Neuron (in vitro differentiated cells): ENCODE data around the gene LYPLAL1.
A peak's percentile ranks its signal among the peaks of the same experiment; 100 is the strongest.
"Not testable (repeated sequence)": the region's sequence is repeated elsewhere in the genome, so short reads cannot be mapped to it uniquely, and the experiment has no call there.

Experiments used
- H2AFZ ChIP-seq: one replicate; pipeline ENCODE4 v1.6.1; 2013; ENCODE audit warnings: low read depth, mild to moderate bottlenecking, inconsistent platforms, low read length, moderate library complexity
- H3K27me3 ChIP-seq: one replicate; pipeline ENCODE4 v1.6.1; 2013; ENCODE audit warnings: low read length; ENCODE audit not compliant: insufficient read depth
- H3K36me3 ChIP-seq: one replicate; pipeline ENCODE4 v1.6.1; 2013; ENCODE audit warnings: low read length; ENCODE audit not compliant: insufficient read depth
- H3K4me1 ChIP-seq: one replicate; pipeline ENCODE4 v1.6.1; 2013; ENCODE audit warnings: low read length; ENCODE audit not compliant: insufficient read depth
- H3K4me3 ChIP-seq: 2 replicates; pipeline ENCODE4 v1.5.1; 2013; ENCODE audit warnings: mild to moderate bottlenecking, low read length, moderate library complexity
- H3K9me3 ChIP-seq: one replicate; pipeline ENCODE4 v1.6.1; 2013; ENCODE audit warnings: low read length

Gene LYPLAL1

DNA sequence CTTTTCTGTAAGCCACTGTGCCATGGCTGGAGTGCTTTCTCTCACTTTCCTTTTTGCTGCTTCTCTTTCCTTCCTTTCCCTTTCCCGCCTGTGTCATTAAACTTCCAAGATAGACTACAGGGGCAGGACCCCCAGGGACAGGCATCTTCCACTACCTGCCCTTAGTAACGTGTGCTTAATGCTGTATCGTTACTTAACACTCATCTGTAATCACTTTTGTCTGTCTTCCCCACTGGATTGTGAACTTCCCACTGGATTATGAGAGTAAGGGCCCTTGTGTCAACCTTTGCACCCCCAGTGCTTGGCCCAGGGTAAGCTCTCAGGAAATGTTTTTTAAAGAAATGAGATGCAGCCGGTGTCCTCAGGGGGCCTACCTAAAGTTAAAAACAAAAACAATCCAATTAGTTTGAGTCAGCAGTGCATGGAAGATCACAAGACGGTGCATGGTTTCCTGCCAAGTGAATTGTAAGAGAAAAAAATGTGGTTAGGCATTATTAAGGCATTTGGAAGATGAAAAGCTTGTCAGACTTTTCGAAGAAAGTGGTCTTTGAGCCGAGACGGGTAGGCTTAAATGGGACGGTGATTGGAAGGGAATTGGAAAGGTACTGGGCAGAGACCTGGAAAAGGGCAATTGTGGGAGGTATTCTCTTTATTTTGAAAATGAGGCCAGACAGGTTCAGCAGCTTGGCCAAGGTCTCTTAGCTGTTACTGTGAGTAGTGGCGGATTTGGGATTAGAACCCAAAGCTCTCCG, 958 bp downstream of the LYPLAL1 start:
- Histone ChIP-seq H3K36me3 (peaks cover 10% of the 10 kb centered on the region), H3K9me3 (no peaks in the 10 kb centered on the region), H2AFZ (no peak overlapping the region), H3K4me1 (peaks cover 13% of the 10 kb centered on the region), H3K27me3 (no peaks in the 10 kb centered on the region), H3K4me3 (peak overlapping the region; percentile 76)

- Histone ChIP-seq H3K4me3 (peak overlapping the region; percentile 76), H3K4me1 (peaks cover 13% of the 10 kb centered on the region), H3K36me3 (peaks cover 16% of the 10 kb centered on the region), H2AFZ (no peak overlapping the region), H3K9me3 (no peaks in the 10 kb centered on the region), H3K27me3 (no peaks in the 10 kb centered on the region)
These were observed 1.5 kb downstream of the LYPLAL1 start for GRCh38 chr1:219175212-219175564.

DNA sequence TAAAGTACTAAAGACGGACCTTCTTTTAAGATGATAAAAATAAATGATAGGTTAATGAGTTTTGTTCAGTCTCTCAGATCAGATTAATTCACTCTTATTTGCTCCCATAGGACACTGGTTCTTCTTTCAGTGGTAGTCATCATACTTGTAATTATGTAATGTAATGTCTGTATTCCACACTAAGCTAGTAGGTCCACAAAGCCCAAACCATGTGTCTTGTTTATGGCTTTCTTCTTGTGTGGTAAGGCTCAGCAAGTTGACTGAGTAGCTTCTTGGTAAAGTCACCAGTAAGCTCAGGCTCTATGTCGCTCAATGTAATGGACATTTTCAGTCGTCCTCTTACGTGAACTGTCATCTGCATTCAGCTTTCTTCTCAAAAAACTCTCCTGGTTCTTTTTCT, 2.5 kb downstream of the LYPLAL1 start:
- H3K9me3 ChIP-seq, result no peaks in the 10 kb centered on the region
- H3K27me3 ChIP-seq, result no peaks in the 10 kb centered on the region
- H2AFZ ChIP-seq, result no peak overlapping the region
- H3K4me3 ChIP-seq, result no peak overlapping the region
- H3K36me3 ChIP-seq, result peaks cover 22% of the 10 kb centered on the region
- H3K4me1 ChIP-seq, result peaks cover 13% of the 10 kb centered on the region

DNA sequence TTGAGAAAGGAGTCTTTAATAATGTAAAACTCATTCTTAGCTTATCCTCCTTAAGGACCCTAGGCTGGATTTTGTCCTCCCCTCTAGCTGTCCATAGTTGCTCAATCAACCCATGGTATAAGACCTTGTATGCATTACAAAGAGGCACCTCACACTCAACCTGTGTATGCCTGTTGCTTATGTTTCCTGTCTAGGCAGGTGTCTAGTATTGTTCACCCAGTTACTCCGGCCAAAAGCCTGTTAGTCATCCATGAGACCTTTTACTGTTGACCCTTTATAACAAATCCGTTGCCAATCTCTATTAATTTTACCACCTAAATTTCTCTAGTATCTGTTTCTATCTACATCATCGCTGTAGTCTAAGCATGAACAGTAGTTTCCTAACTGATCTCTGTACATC, 3.7 kb downstream of the LYPLAL1 start:
- Histone ChIP-seq H3K36me3 (peaks cover 32% of the 10 kb centered on the region), H2AFZ (no peak overlapping the region), H3K4me1 (peaks cover 13% of the 10 kb centered on the region), H3K4me3 (no peak overlapping the region), H3K27me3 (no peaks in the 10 kb centered on the region), H3K9me3 (peaks cover 3% of the 10 kb centered on the region)

- H2AFZ ChIP-seq, result no peak overlapping the region
- no peak overlapping the region for H3K4me3 ChIP-seq
- peaks cover 5% of the 10 kb centered on the region for H3K9me3 ChIP-seq
- peaks cover 36% of the 10 kb centered on the region for H3K36me3 ChIP-seq
- H3K4me1 ChIP-seq, result peaks cover 13% of the 10 kb centered on the region
- H3K27me3 ChIP-seq, result no peaks in the 10 kb centered on the region
These were observed 4.3 kb downstream of the LYPLAL1 start for GRCh38 chr1:219177940-219178339.

DNA sequence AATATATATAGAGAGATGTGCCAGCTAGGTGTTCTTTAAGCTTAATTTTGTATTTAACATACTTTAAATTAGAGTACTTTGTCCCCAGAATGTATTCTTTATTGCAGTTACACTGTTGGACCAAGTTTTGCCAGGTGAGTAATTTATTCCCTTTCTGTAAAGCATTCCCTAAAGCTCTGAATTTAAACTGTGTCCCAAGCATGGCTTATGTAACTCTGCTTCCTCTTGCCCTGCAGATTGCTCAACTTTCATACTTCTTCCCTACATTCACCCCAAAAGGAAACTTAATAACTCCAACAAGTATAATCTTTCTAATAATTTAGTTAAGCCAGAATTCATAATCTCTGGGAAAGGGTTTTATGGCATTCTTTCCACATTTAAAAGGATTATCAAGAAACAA, 5.6 kb downstream of the LYPLAL1 start:
- H3K4me1 ChIP-seq, result peaks cover 12% of the 10 kb centered on the region
- peaks cover 40% of the 10 kb centered on the region for H3K36me3 ChIP-seq
- peaks cover 9% of the 10 kb centered on the region for H3K9me3 ChIP-seq
- no peak overlapping the region for H2AFZ ChIP-seq
- H3K27me3 ChIP-seq, result no peaks in the 10 kb centered on the region
- H3K4me3 ChIP-seq, result no peak overlapping the region

DNA sequence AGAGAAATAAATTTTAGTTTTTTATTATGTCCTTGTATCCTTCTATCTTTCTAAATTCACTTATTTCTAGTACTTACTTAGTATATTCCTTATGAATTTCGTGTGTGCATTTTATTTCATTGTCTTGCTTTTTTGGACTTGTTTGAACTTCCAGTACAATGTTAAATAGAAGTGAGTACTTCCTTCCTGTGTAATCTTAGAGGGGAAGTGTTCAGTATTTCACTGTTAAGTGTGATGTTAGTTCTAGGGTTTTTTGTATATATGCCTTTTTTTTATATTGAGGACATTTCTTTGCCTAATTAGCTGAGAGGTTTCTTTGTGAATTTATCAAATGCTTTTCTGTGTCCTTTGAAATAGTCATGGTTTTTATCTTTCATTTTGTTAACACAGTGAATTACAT, 10.7 kb downstream of the LYPLAL1 start:
- Histone ChIP-seq H3K4me1 (peaks cover 4% of the 10 kb centered on the region), H3K9me3 (peaks cover 12% of the 10 kb centered on the region), H2AFZ (no peak overlapping the region), H3K36me3 (peaks cover 33% of the 10 kb centered on the region), H3K4me3 (no peak overlapping the region), H3K27me3 (no peaks in the 10 kb centered on the region)

GRCh38 chr1:219185486-219186117, 11.9 kb downstream of the LYPLAL1 start:
- Histone ChIP-seq H3K27me3 (no peaks in the 10 kb centered on the region), H3K4me1 (peaks cover 4% of the 10 kb centered on the region), H3K4me3 (no peak overlapping the region), H3K36me3 (peaks cover 21% of the 10 kb centered on the region), H3K9me3 (peaks cover 12% of the 10 kb centered on the region), H2AFZ (no peak overlapping the region)

GRCh38 chr1:219188331-219188803, 14.7 kb downstream of the LYPLAL1 start:
- H3K4me3 ChIP-seq, result no peak overlapping the region
- H3K36me3 ChIP-seq, result peaks cover 7% of the 10 kb centered on the region
- no peaks in the 10 kb centered on the region for H3K27me3 ChIP-seq
- peaks cover 4% of the 10 kb centered on the region for H3K4me1 ChIP-seq
- no peak overlapping the region for H2AFZ ChIP-seq
- H3K9me3 ChIP-seq, result peaks cover 6% of the 10 kb centered on the region

DNA sequence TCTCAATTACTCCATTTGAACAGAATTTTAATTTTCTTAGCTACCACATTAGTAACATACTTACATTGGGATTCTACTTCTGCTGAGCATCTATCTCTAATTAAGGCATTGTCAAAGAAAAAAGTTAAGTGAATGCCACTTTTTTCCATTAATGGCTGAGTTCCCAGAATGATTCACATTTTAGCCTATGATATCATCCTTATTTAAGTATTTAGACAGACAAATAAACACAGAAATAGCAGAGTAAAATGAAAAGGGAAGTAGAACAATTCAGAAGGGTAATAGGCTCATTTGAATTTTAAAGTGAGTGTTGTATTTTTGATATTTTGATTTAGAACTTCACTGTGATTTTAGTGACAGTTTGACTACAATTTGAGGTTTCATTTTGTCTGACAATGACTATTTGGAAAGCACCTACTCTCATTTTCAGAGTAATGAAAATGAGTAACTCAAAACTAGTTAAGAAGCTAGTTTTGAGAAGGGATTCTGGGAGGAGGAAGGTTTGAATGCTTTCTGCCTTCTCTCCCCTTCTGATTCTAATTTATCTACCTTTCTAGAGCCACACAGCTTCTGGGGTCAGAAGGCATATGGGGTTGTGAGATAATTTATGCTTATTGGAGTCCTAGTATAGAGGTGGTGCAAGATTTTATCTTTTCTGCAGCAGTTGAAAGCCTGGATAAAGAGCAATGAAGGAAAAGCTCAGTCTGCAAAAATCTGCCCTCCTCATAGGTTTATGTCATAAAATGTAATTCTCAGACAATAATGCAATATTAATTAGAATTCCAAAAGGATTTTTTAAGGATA, 15.5 kb downstream of the LYPLAL1 start:
- Histone ChIP-seq H3K4me1 (peaks cover 4% of the 10 kb centered on the region), H3K27me3 (no peaks in the 10 kb centered on the region), H3K9me3 (peaks cover 4% of the 10 kb centered on the region), H2AFZ (no peak overlapping the region), H3K36me3 (peaks cover 3% of the 10 kb centered on the region), H3K4me3 (no peak overlapping the region)

DNA sequence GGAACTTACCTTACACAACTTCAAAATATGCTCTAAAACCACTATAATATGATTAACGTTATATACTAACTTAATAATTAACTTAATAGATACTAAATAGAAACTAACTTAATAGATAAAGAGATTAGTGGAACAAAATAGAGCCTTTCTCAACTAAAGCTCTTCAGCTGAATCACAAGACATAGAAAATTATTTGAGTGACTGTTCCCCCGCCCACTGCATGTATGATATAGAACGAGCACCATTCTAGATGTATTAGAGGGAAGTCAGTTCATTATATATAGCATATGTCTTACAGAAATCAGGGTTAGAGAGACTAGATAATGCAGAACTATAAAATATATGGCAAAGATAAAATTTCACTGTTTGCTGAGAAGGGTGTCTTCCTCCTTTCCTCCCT, 16.3 kb downstream of the LYPLAL1 start:
- Histone ChIP-seq H3K4me1 (peaks cover 4% of the 10 kb centered on the region), H3K9me3 (peaks cover 3% of the 10 kb centered on the region), H3K27me3 (no peaks in the 10 kb centered on the region), H2AFZ (no peak overlapping the region), H3K36me3 (peaks cover 3% of the 10 kb centered on the region), H3K4me3 (no peak overlapping the region)

DNA sequence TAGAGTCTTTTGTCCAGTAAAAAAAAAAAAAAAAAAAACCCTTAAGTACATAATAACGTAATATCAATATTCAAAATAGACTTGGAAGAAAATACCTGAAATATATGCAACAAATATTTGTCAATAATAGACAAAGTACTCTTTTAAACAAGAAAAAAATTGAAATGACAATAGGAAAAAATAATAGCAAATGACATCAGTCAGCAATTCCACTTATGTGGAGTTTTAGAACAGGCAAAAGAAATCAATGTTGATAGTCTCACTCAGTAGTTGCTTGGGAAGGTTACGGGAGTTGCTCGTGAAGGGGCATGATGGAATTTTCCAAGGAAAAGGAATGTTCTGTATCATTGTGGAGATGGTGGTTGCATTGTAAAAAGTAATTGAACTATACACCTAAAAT, 16.9 kb downstream of the LYPLAL1 start:
- Histone ChIP-seq H3K36me3 (peaks cover 3% of the 10 kb centered on the region), H3K4me1 (peaks cover 4% of the 10 kb centered on the region), H2AFZ (no peak overlapping the region), H3K27me3 (no peaks in the 10 kb centered on the region), H3K9me3 (peaks cover 3% of the 10 kb centered on the region), H3K4me3 (no peak overlapping the region)

- not testable (repeated sequence) for H3K4me3 ChIP-seq, H3K36me3 ChIP-seq, H3K4me1 ChIP-seq, H2AFZ ChIP-seq, H3K9me3 ChIP-seq, H3K27me3 ChIP-seq
These were observed 22.2 kb downstream of the LYPLAL1 start for GRCh38 chr1:219195833-219196232.
